Breast epithelium (tissue), 4 donors: ENCODE results near the gene PRRT1B. TPM values are rescaled to one million over a fixed set of nuclear protein-coding genes. Genes with fewer than 3 reads are reported as not detected.

ENCODE experiments used
- DNase-seq, 2 donors: peaks; one replicate each; pipeline ENCODE4 v3.0.0-alpha.2; 2019; ENCODE audit warnings: low spot score in 2 of 2
- H3K27ac ChIP-seq, 2 donors: fragments of 200-600 bp; sonication (generic) in 1 of 2; one replicate each; pipeline ENCODE4 v1.5.1; 2016 to 2019; ENCODE audit warnings: mild to moderate bottlenecking in 1 of 2
- H3K27me3 ChIP-seq, 2 donors: fragments of 200-600 bp; sonication (generic) in 1 of 2; one replicate each; pipeline versions ENCODE4 v1.5.1 to v1.6.0; 2017 to 2019; ENCODE audit warnings: control low read depth in 1 of 2, mild to moderate bottlenecking in 1 of 2
- H3K36me3 ChIP-seq: fragments of 200-600 bp; one replicate; pipeline ENCODE4 v1.5.1; 2019
- H3K4me1 ChIP-seq, 2 donors: fragments of 200-600 bp; sonication (generic); one replicate each; pipeline ENCODE4 v1.5.1; 2016 to 2019; ENCODE audit warnings: control low read depth in 1 of 2
- H3K4me3 ChIP-seq, 3 donors: fragments of 200-600 bp; sonication (generic); 1 replicate in 2 of 3; 2 replicates in 1 of 3; pipeline ENCODE4 v1.5.1; 2016 to 2019; ENCODE audit warnings: mild to moderate bottlenecking in 3 of 3, moderate library complexity in 2 of 3
- H3K9me3 ChIP-seq, 2 donors: fragments of 200-600 bp; sonication (generic) in 1 of 2; one replicate each; pipeline ENCODE4 v1.5.1; 2016 to 2019; ENCODE audit warnings: control low read depth in 1 of 2
- POLR2A ChIP-seq: fragments of 450-650 bp; IDR thresholded peaks from one replicate; pipeline ENCODE4 v1.6.1; 2016; ENCODE audit warnings: antibody characterized with exemption, mild to moderate bottlenecking, moderate library complexity
- POLR2AphosphoS5 ChIP-seq, 3 donors: sonication (generic); formaldehyde crosslinking; IDR thresholded peaks; one replicate each; pipeline ENCODE4 v1.6.1; 2017; ENCODE audit warnings: antibody characterized with exemption in 3 of 3
- intact Hi-C: fragments of 100-400 bp; cut with DNase I; formaldehyde crosslinking; loops from one replicate; pipeline ENCODE4 v1.15.1; 2023; ENCODE audit warnings: low total_unique reads
- total RNA-seq, 3 donors: library from RNA; depleted of rRNA; stranded (reverse); fragments of >200 nt; gene quantifications; one replicate each; pipeline ENCODE4 v1.1.0, GENCODE V29; 2016
- TF ChIP-seq, protein P1 (sequence below), 3 donors: fragments of 450-650 bp; IDR thresholded peaks; one replicate each; pipeline ENCODE4 v1.5.1; 2016 to 2017; ENCODE audit warnings: antibody characterized with exemption in 3 of 3, mild to moderate bottlenecking in 3 of 3, moderate library complexity in 3 of 3

Gene PRRT1B
- total RNA-seq, 3 donors from 2014 or later, result 0.33 TPM; not detected in 2

DNA sequence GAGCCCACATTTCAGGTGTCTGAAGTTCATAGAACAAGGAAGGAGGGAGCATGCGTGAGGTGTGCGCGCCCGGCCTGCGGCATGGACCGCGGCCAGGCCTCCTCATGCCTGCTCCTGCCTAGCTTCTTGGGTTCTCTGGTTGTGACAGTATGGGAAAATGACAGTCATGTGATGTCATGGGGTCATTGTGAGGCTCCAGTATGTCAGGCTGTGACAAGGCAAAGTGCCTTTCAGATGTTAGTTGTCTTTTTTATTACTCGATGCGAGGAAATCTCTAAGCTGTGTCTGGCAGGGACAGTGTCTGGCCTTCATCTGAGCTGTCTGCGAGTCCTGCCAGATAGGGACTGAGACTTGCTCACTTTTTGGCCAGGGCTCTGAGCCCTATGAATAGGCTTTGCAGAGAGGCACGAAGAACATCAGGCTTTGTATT lies 27.5 kb upstream of the PRRT1B start:
- Histone ChIP-seq H3K4me3 (no peak overlapping the region), H3K4me1 (no peaks in the 10 kb centered on the region), H3K9me3 (no peaks in the 10 kb centered on the region), H3K27me3 (no peaks in the 10 kb centered on the region), H3K36me3 (peaks cover 14% of the 10 kb centered on the region), H3K27ac (no peak overlapping the region)
- TF ChIP-seq, protein P1, sequence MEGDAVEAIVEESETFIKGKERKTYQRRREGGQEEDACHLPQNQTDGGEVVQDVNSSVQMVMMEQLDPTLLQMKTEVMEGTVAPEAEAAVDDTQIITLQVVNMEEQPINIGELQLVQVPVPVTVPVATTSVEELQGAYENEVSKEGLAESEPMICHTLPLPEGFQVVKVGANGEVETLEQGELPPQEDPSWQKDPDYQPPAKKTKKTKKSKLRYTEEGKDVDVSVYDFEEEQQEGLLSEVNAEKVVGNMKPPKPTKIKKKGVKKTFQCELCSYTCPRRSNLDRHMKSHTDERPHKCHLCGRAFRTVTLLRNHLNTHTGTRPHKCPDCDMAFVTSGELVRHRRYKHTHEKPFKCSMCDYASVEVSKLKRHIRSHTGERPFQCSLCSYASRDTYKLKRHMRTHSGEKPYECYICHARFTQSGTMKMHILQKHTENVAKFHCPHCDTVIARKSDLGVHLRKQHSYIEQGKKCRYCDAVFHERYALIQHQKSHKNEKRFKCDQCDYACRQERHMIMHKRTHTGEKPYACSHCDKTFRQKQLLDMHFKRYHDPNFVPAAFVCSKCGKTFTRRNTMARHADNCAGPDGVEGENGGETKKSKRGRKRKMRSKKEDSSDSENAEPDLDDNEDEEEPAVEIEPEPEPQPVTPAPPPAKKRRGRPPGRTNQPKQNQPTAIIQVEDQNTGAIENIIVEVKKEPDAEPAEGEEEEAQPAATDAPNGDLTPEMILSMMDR (IDR thresholded peaks at IDR 0.05), result no peak
- TF ChIP-seq POLR2A, result no peak
- no peak for TF ChIP-seq POLR2AphosphoS5 (IDR thresholded peaks at IDR 0.05)
- intact Hi-C loops, result no loop called here
- DNase-seq, result no peak

GRCh38 chr9:131518553-131518952 lies 26.8 kb upstream of the PRRT1B start:
- intact Hi-C loops, result no loop called here
- TF ChIP-seq POLR2A (no peak), POLR2AphosphoS5 (IDR thresholded peaks at IDR 0.05) (no peak)
- TF ChIP-seq, protein P1 (IDR thresholded peaks at IDR 0.05), result no peak
- Histone ChIP-seq H3K4me1 (no peaks in the 10 kb centered on the region), H3K4me3 (no peak overlapping the region), H3K27me3 (no peaks in the 10 kb centered on the region), H3K36me3 (peaks cover 14% of the 10 kb centered on the region), H3K9me3 (no peaks in the 10 kb centered on the region), H3K27ac (no peak overlapping the region)
- DNase-seq, result no peak

- no peaks in the 10 kb centered on the region for H3K4me1 ChIP-seq
- H3K9me3 ChIP-seq, result no peaks in the 10 kb centered on the region
- intact Hi-C loops, result no loop called here
- H3K36me3 ChIP-seq, result peaks cover 21% of the 10 kb centered on the region
- no peak for DNase-seq
- H3K27ac ChIP-seq, result no peak overlapping the region
- no peak overlapping the region for H3K4me3 ChIP-seq
- no peaks in the 10 kb centered on the region for H3K27me3 ChIP-seq
- TF ChIP-seq, protein P1 (IDR thresholded peaks at IDR 0.05), result no peak
- TF ChIP-seq POLR2AphosphoS5 (IDR thresholded peaks at IDR 0.05) (no peak), POLR2A (no peak)
These were observed 24.8 kb upstream of the PRRT1B start for GRCh38 chr9:131520503-131520902.

GRCh38 chr9:131521203-131521602 lies 24.1 kb upstream of the PRRT1B start:
- H3K36me3 ChIP-seq, result peaks cover 21% of the 10 kb centered on the region
- no peak overlapping the region for H3K4me3 ChIP-seq
- intact Hi-C loops, result no loop called here
- no peak for DNase-seq
- no peak overlapping the region for H3K27ac ChIP-seq
- H3K4me1 ChIP-seq, result no peaks in the 10 kb centered on the region
- H3K27me3 ChIP-seq, result no peaks in the 10 kb centered on the region
- no peaks in the 10 kb centered on the region for H3K9me3 ChIP-seq
- no peak for TF ChIP-seq POLR2A
- TF ChIP-seq, protein P1 (IDR thresholded peaks at IDR 0.05), result no peak
- no peak for TF ChIP-seq POLR2AphosphoS5 (IDR thresholded peaks at IDR 0.05)

GRCh38 chr9:131521822-131522221 lies 23.5 kb upstream of the PRRT1B start:
- Histone ChIP-seq H3K27me3 (no peaks in the 10 kb centered on the region), H3K4me3 (no peak overlapping the region), H3K9me3 (no peaks in the 10 kb centered on the region), H3K4me1 (no peaks in the 10 kb centered on the region), H3K36me3 (peaks cover 21% of the 10 kb centered on the region), H3K27ac (no peak overlapping the region)
- TF ChIP-seq POLR2A (no peak), POLR2AphosphoS5 (IDR thresholded peaks at IDR 0.05) (no peak)
- TF ChIP-seq, protein P1 (IDR thresholded peaks at IDR 0.05), result no peak
- no peak for DNase-seq
- intact Hi-C loops, result no loop called here
